Activated CD4-positive, CD25-positive, alpha-beta regulatory T cell treated with anti-CD3 and anti-CD28 coated beads, Interleukin-2, amount 50 U/mL, for 16 hours (primary cell): ENCODE results near the gene WDR26.
"Not testable (repeated sequence)": the region's sequence is repeated elsewhere in the genome, so short reads cannot be mapped to it uniquely, and the experiment has no call there.

Experiments
- DNase-seq: peaks from one replicate; pipeline ENCODE4 v3.0.0-alpha.2; 2020; ENCODE audit warnings: low read depth, low spot score

The WDR26 gene

DNA sequence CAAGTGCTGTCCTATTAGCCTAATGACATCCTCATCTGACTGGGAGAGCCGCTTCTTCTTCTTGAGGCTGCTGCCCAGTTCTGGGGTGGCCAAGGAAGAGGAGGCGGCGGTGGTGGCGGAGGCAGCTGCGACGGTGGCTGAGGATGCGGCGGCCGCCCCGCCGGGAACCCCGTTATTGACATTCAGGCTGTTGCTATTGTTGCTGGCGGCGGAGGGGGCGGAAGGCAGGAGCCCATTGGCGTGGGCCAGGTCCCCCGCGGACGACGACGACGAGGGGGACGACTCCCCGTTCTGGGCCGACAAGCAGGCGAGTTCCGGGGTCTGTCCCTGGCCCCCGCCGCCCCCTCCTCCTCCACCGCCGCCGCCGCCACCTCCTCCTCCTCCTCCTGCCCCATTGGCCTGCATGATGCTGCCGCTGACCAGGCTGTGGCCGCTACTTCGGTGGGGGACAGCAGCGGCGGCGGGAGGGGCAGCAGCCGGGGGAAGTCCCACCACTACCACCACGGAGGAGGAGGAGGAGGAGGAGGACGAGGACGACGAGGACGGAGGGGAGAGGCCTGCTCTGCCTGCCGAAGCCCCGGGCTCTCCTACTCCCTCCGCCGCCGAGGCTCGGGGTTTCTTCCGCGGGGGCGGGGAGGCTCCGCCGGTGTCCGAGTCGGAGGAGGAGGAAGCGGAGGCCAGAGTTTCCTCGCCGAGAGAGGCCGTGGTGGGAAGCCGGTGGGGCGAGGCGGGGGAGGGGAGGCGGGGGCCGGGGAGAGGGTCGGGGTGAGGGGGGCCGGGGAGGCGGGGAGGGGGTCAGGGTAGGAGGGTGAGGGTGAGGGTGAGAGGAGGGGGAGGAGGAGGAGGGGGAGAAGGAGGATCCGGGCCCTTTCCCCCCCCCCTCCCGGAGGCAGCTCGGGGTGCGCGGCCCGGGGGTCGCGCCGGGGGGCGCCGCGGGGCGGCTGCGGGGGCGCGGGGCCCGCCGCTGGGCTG lies 610 bp downstream of the WDR26 start:
- no peak for DNase-seq

DNA sequence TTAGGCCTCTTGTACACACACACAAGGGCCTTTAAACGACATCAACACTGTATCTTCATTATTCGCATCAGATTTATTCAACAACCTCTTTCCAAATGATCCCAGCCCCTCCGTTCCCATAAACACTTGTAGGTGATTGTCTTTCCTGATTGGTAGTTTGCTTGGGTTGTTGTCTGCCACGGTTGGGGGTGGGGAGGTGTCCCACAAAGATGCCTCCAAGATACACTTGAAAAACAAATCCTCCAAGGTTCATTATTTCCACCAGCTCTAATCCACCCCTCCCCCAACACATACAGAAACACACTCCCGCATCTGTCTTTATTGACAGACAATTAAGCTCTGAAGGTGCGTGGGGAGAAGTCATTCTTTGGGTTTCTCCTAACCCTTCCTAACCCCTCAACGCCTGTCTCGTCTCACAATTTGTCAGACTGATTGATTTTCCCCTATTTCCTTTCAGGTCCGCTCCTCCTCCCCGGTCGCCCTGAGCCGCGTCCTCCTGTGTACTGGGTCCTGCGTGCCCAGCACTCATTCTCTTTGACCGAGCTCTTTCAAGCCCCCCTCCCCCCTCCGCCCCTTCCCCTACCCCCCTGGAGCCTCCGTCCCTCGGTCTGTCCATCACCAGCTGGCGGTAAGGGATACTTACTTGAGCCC lies 1.4 kb downstream of the WDR26 start:
- DNase-seq: no peak

DNA sequence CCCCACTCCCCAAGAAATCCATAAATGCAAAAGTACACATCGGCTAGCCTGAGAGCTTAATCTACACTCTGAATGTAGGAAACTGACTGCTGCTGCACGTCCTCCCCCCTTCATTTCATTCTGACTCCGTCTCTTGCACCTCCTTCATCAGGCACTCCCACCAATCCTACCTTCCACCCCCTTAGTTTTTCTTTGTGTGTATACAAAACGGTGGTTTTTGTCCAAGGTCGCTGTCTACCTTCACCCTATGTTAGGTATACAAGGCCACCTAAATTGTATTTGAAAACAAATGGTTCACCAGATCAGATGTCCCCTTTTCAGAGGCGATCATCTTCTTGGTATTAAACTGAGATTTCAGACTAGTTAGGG lies 1.9 kb downstream of the WDR26 start:
- DNase-seq: no peak

DNA sequence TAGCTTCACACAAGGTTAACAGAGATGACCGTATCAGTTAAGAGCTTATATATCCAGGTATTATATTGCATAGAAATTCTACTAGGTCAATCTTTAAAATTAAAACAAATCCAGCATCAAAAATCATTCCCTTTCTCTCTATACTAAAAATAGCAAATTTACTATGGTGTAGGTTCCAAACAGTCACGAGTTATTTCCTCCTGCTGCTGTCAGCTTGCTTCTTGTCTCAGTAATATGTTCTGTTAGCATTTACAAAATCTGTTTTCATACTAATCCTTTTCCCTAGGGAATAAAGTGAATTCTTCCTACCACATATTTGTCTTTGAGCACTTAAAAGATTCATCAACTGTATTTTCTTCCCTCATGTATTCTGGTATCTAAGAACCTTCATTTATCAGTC lies 2.5 kb downstream of the WDR26 start:
- DNase-seq: no peak

DNA sequence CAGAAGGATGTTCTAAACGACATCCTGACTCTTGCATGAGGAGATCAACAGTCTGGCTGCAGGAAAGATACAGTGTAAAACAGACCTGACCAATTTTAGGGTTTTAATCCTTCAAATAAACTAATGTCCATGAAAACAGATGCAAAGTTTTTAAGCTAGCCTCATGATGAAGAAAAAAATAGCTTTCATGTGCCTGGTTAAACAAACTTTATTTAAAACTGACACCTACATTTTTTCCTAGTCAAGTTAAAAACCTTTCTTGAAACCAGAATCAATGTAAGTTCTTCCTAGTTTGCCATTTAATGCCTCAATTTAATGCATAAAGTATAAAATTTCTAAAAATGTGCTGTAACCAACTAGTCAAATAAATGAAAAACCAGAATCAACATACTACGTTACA lies 2.9 kb downstream of the WDR26 start:
- DNase-seq: no peak

DNA sequence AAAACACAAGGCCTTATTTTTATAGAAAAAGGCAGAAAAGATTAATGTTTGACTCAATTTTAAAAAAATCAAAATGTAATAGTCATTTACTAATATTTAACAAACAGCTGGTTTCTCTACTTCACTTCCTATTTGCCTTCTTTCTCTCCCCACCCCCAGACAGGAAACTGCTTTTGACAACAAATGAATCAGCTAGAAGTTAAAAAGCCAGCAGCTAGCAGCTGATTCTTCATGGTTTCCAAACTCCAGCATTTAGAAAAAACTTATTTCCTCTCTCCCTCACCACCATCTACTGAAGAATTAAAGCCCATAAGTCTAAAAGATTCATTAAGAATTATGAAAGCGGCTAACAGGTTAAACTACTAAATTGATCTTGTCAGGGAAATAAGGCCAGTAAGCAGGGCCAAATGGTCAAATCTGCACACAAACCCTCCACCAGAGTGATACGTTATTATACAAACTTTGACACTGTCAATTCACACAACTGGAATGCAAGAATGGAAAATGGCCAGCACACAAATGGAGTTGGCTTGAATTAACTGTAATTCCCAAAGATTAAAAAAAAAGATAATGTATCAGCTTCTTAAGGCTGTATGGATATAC lies 4.0 kb downstream of the WDR26 start:
- DNase-seq: peak; percentile 48

DNA sequence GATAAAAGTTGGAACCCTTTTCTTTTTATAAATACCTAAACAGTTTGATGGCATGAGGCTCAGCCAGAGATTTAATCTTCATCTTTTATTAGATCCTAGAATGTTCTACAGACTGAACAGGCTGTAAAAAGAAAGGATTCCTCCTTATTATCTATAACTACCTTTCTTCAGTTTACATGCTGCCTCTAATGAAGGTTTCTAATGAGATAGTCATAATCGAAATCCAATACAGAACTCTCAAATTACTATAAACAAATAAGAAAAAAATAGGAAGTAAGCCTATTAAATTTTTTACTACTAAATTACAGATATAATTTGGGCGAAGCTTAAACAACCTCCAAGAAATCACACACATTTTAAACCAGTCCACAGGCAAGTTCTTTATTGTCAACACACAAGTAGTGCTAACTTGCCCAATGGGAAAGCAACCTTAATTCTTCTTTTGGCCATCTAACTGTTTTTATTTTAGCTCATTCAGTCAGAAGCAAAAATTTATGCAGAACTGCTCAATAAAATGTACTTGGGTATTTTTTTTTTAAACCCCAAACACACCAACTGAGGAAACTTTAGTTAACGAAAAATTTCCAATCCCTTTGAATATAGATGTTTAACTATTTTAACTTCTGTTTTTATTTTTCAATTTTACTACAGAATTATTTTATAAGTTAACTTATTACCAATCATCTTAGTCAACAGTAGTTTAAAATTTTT lies 4.8 kb downstream of the WDR26 start:
- no peak for DNase-seq

DNA sequence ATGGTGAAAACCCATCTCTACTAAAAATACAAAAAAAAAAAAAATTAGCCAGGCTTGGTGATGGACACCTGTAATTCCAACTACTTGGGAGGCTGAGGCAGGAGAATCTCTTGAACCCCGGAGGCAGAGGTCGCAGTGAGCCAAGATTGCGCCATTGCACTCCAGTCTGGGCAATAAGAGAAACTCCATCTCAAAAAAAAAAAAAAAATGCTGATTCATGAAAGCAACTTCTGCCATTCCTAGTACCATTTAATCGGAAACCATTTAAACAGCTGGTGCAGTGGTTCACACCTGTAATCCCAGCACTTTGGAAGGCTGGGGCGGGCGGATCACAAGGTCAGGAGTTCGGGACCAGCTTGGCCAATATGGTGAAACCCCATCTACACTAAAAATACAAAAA lies 5.9 kb downstream of the WDR26 start:
- DNase-seq: not testable (repeated sequence)

DNA sequence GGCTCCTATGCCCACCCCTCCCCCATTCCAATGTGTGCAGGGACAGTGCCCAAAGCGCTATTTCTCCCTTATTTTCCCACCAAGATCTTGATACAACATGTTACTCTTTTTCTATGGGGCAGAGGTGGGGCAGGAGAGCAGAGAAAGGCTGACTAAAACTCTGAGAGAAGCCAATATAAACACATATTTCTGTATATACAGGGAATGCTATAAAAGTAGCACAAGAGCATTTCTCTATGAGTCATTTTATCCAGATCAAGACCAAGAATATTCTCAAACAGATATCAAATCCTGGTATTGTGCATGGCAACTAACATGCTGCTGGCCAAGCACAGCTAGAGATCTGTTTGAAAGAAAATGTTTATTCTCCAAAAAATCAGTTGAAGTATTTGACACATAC lies 7.3 kb downstream of the WDR26 start:
- DNase-seq: no peak

DNA sequence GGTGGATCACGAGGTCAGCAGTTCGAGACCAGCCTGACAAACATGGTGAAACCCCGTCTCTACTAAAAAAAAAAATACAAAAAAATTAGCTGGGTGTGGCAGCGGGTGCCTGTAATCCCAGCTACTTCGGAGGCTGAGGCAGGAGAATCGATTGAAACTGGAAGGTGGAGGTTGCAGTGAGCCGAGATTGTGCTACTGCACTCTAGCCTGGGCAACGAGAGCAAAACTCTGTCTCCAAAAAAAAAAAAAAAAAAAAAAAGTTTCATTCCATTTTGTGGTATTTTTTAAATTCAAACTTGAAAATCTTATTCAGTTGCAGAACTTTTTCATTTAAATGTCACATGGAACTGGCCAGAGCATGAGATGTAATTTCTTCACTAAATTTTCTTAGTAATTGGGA lies 7.7 kb downstream of the WDR26 start:
- not testable (repeated sequence) for DNase-seq

DNA sequence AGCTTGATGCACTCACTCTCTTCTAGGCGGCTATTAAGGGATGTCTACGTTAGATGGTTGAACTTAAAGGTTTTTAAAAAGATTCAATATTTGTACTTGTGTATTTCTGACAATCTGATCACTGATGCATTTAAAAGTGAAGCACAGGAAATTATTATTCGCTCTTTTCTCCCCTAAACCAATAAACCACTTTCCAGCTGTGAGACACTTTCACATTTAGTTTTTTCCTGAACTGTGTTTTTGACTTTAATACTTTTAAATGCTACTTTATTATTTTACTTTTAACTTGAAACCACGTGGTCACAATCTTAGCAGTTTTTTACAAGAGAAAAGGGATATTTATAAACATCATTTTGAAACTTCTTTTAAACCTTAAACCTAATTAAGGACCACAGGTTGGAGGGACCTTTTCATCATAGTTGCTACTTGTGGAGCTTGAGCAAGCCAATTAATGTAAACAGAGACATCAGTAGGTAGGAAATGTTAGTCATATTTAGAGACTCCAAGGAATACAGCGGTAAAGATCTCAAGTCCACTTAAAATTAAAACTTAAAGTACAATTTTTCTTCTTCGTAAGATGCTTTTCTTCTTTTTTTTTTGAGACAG lies 9.2 kb downstream of the WDR26 start:
- no peak for DNase-seq

DNA sequence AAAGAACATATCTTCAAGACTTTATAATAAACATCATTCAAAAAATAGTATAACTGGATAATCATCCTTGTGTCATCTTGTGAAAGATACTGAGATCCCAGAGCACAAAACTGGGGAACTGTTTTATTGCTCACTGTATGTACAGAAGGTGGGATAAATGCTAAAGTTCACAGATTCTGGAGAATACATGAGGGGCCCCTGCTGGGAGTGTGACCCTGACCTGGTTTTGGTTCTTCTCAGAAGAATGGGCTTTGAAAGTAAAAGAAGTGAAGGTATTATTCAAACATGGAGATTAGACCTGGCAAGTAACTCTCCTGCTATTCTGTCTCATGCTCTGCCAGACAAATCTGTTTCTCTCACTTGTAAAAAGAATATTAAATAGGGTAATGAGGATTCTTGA lies 14.5 kb downstream of the WDR26 start:
- DNase-seq: no peak

DNA sequence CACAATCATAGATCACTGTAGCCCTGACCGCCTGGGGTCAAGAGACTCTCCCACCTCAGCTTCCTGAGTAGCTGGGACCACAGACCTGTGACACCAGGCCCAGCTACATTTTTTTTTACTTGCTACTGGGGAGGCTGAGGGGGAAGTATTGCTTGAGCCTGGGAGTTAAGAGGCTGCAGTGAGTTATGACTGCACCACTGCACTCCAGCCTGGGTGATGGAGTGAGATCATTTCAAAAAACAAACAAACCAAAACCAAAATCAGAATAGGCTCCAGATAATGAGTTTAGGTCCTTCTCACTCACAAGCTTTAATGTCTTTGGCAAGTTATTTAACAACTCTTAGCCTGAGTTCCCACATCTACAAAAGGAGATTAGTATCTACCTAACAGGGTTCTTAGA lies 22.8 kb downstream of the WDR26 start:
- no peak for DNase-seq

DNA sequence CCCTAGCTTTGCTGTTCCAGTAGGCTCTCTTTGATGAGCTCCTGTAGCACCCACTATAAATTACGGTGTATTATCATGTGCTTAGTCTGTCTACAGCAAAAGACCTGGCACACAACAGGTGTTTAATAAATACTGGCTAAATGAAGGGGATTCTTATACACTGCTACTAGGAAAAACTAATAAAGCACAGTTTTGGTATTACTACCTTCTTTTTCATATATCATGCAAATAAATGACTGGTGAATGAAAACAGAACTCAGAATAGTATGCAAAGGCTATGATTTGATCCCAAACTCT lies 26.4 kb downstream of the WDR26 start:
- DNase-seq: no peak

DNA sequence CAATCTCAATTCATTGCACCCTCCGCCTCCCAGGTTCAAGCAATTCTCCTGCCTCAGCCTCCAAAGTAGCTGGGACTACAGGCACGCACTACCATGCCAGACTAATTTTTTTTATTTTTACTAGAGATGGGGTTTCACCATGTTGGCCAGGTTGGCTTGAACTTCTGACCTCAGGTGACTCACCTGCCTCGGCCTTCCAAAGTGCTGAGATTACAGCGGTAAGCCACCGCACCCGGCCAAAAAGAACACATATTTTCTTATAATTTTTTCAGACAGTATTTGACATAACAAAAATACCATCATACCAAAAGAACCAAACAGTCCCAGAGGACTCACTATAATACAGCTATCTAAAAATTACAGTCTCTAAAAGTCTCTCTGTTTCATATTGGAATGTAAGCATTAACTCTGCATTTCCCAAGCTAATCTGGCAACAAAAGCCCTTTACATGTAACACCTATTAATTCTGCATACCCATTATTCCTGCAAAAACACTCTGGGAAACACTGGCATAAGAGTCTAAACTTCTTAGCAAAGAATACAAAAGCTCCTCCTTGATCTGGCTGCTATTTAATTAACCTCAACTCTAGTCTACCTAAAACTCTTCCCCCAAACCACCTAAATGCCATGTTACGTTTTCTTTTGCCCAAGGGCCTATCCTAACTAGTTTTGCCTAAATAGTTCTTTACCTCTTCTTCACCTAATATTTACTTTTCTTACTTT lies 26.9 kb downstream of the WDR26 start:
- DNase-seq: no peak

DNA sequence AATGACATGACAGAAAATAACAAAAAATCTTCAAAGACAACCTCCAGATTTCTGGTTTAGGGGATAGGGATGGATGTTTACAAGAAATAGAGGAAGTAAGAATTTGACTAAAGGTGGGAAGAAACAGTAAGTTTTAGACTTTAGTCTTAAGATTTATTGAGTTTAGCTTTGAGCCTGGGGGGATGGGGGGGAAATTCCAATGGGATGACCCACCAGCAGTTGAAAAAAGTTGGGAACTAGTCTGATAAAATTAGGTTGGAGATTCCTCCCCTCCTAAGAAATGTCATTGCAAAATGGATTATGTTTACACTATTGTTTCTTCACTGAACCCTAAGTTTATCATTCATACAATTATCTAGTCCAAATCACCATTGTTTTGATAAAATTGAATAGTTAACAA lies 28.4 kb downstream of the WDR26 start:
- no peak for DNase-seq

DNA sequence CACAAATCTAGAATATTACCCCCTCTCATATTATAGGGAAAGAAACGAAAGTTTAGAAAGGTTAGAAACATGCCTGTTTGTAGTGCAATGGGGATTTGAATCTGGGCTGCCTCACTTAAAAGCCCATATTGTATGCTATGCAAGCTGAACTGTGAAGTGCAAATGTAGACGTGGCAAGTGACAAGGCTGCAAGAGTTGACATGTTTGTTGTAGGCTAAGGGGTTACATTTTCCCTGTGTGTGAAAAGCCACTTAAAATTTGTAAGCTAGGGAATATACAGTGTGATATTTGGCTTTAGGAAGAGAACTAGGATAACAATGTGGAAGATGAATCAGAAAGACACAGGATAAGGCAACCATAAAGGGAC lies 29.0 kb downstream of the WDR26 start:
- no peak for DNase-seq

DNA sequence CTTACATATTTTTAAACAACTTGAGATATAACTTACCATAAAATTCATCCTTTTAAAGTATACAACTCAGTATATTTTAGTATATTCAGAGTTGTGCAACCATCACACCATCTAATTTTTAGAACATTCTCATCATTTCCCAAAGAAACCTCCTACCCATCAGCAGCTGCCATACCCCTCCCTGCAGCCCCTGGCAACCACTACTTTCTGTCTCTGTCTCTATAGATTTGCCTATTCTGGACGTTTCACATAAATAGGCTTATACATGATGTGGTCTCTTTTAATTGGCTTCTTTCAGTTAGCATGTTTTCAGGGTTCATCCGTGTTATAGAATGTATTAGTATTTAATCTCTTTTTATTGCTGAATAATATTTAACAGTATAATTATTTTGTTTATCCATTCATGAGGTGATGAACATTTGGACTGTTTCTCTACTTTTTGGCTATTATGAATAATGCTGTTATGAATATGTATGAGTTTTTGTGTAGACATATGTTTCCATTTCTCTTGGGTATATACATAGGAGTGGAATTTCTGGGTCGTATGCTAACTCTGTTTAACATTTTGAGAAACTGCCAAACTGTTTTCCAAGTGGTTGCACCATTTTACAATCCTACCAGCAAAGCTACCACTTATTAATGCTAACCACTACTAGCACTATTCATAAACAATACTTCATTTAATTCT lies 29.5 kb downstream of the WDR26 start:
- DNase-seq: no peak

DNA sequence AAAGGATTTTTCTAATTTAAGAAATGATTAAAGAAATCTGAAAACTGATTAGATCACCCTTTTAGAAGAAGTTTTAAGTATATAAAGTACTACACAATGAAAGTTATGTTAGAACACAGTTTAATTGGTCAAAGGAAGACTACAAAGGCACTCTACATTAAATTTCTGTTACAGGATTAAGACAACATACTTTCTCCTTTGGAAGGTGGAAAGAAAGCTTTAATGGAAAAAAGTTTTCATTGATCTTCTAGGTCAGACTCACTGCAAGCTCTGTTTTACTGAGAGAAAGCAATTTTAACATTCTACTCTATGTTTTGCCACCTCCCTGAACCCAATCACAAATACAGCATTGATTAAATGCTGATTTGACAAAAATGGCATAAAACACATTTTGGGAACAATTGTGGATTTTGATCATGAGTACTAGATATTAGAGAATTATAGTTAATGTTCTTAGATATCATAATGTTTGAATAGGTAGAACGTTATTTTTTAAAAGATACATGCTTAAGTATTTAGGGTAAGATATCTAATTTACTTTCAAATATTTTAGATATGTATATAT lies 32.0 kb downstream of the WDR26 start:
- no peak for DNase-seq

DNA sequence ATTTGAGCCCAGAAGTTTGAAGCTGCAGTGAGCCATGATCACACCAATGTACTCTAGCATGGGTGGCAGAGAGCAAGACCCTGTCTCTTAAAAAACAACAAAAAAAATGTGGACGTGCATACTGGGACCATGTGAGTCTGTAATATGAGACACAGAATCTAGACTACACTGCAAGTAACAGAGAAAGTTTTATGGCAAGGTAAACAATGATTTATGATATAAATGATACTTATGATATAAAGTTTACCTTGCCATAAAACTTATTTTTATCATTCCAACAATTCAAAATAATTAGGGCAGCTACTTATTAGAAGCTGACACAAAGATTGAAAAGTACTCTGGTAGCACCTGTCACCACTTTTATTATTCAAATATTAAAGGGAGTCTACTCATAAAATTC lies 34.7 kb downstream of the WDR26 start:
- DNase-seq: no peak
